ENCODE results near the gene NDUFAB1. TPM values are rescaled to one million over a fixed set of nuclear protein-coding genes. Genes with fewer than 3 reads are reported as not detected.

Gene NDUFAB1
- total RNA-seq, 4 donors from 2014 or later, result 48.0 to 161 (median 59.0) TPM

DNA sequence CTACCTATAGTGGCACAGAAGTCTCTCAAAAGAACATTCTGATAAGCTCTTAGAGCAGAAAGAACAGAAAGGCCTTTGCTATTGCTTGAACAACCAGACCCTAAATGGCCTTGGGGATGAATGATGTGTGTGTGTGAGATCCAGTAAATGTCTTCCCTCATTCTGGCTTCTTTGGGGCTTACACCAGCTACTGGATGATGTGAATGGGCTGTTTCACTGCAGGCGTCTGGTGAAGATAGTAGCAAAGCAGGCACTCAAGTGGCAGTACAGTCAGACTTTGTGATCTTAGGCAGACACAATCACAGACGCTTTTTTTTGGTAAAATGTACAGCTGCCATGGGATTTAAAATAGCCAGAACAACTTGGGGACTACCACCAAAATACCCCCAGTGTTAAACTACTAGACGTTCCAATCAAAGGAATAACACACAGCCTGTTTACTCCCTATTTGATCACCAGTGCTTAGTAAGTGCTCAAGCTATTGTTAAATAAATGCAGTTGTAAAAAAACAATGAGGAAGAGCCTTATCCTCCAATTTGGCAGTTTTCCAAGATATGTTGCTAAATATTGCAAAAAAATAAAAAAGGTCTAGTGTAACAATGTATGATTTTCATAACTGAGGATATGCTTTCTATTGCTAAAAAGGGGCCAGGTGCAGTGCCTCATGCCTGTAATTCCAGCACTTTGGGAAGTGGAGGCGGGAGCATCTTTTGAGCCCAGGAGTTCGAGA, 17.9 kb downstream of the NDUFAB1 start:
- H3K9me3 ChIP-seq, result no peaks in the 10 kb centered on the region
- no peaks in the 10 kb centered on the region for H3K27me3 ChIP-seq
- no peaks in the 10 kb centered on the region for H3K36me3 ChIP-seq
- TF ChIP-seq, protein P1, sequence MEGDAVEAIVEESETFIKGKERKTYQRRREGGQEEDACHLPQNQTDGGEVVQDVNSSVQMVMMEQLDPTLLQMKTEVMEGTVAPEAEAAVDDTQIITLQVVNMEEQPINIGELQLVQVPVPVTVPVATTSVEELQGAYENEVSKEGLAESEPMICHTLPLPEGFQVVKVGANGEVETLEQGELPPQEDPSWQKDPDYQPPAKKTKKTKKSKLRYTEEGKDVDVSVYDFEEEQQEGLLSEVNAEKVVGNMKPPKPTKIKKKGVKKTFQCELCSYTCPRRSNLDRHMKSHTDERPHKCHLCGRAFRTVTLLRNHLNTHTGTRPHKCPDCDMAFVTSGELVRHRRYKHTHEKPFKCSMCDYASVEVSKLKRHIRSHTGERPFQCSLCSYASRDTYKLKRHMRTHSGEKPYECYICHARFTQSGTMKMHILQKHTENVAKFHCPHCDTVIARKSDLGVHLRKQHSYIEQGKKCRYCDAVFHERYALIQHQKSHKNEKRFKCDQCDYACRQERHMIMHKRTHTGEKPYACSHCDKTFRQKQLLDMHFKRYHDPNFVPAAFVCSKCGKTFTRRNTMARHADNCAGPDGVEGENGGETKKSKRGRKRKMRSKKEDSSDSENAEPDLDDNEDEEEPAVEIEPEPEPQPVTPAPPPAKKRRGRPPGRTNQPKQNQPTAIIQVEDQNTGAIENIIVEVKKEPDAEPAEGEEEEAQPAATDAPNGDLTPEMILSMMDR (IDR thresholded peaks at IDR 0.05), result no peak
- TF ChIP-seq POLR2A (IDR thresholded peaks at IDR 0.05), result no peak
- DNase-seq, result no peak
- no peak overlapping the region for H3K27ac ChIP-seq
- no peak overlapping the region for H3K4me3 ChIP-seq
- intact Hi-C loops (cut with DNase I; ENCODE audit: low total_unique reads), result no loop called here
- H3K4me1 ChIP-seq, result no peaks in the 10 kb centered on the region

DNA sequence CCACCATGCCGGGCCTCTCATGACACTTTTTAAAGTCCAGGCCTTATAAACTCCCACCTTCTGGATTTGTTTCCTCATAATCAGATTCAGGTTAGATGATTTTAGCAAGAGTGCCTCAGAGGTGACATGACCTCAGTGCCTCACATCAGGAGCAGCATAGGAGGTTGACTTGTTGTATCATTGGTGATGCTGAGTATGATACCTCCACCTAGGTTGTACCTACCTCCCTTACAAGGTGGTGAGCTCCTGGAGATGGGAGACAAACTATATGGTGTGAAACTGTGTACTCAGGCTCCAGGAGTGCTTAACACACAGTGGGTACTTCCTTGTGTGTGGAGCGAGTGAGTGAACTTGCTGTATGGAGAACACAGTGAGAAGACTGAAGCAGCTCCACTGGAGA, 18.6 kb downstream of the NDUFAB1 start:
- H3K27me3 ChIP-seq, result no peaks in the 10 kb centered on the region
- no peak overlapping the region for H3K4me3 ChIP-seq
- no peaks in the 10 kb centered on the region for H3K9me3 ChIP-seq
- H3K27ac ChIP-seq, result no peak overlapping the region
- H3K4me1 ChIP-seq, result no peaks in the 10 kb centered on the region
- H3K36me3 ChIP-seq, result no peaks in the 10 kb centered on the region
- TF ChIP-seq, protein P1 (IDR thresholded peaks at IDR 0.05), result no peak
- TF ChIP-seq POLR2A (IDR thresholded peaks at IDR 0.05), result no peak
- DNase-seq, result no peak
- intact Hi-C loops (cut with DNase I; ENCODE audit: low total_unique reads), result no loop called here

DNA sequence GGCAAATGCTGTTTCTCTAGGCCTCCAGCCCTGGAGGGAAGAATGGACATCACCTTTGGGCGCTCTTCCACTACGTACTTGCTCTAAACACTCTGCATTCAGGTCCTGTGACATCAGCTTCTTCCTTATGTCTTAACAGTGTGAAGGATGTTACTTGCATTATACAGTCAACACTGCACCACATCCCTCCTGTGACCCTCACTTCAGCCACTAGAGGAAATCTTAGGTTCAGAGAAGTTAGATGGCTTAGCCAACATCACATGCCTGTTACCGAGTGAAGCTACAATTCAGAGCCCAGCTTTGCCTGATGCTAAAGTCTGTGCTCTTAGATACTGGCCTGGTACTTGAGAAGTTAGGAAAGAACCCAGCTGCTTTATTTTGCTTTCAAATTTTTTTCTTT, 20.3 kb downstream of the NDUFAB1 start:
- TF ChIP-seq, protein P1 (IDR thresholded peaks at IDR 0.05), result no peak
- TF ChIP-seq POLR2A (IDR thresholded peaks at IDR 0.05), result no peak
- Histone ChIP-seq H3K4me3 (no peak overlapping the region), H3K27ac (no peak overlapping the region), H3K4me1 (no peaks in the 10 kb centered on the region), H3K36me3 (no peaks in the 10 kb centered on the region), H3K9me3 (no peaks in the 10 kb centered on the region), H3K27me3 (no peaks in the 10 kb centered on the region)
- intact Hi-C loops (cut with DNase I; ENCODE audit: low total_unique reads), result no loop called here
- no peak for DNase-seq

DNA sequence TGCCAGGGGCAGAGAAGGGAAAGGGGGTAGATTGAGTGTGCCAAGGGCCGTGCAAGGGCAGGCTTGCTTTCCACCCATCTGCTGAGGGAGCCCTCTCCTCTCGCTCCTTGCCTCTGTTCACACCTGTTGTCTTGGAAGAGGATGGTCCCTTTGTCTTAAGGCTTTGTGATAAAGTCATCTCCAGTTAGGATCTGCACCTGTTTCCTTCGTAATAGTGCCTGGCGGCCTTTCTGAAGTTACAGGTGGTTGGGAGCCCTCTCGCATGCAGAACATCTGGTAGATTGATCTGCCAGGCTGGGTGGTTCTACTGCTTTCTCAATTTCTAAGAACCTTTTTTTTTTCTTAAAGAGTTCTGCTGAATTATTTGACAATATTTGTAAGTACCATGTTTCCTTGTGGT, 22.3 kb downstream of the NDUFAB1 start:
- TF ChIP-seq, protein P1 (IDR thresholded peaks at IDR 0.05), result no peak
- no peak for TF ChIP-seq POLR2A (IDR thresholded peaks at IDR 0.05)
- H3K27ac ChIP-seq, result no peak overlapping the region
- DNase-seq, result no peak
- H3K9me3 ChIP-seq, result no peaks in the 10 kb centered on the region
- H3K4me1 ChIP-seq, result no peaks in the 10 kb centered on the region
- H3K36me3 ChIP-seq, result no peaks in the 10 kb centered on the region
- no peaks in the 10 kb centered on the region for H3K27me3 ChIP-seq
- no peak overlapping the region for H3K4me3 ChIP-seq
- intact Hi-C loops (cut with DNase I; ENCODE audit: low total_unique reads), result no loop called here

DNA sequence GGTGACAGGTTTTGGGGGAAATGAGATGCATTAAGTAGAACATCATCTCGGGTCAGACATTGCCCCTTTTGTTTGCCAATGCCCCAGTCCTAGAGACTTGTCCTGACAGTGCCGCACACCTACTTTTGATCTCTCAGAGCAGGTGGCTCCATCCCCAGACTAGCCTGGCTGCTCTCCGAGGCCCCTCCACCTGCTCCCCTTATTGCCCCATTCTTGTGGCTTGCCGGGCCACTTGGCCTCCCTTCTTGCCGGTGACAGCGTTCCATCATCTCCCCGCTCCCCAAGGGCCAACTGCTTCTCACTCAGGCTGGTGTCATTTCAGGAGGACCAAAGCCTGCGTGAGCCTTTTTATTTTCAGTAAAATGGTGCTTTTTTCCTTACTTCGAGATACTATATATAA, 23.7 kb downstream of the NDUFAB1 start:
- TF ChIP-seq POLR2A (IDR thresholded peaks at IDR 0.05), result no peak
- TF ChIP-seq, protein P1 (IDR thresholded peaks at IDR 0.05), result no peak
- Histone ChIP-seq H3K27ac (no peak overlapping the region), H3K4me3 (no peak overlapping the region), H3K9me3 (no peaks in the 10 kb centered on the region), H3K27me3 (no peaks in the 10 kb centered on the region), H3K4me1 (no peaks in the 10 kb centered on the region), H3K36me3 (no peaks in the 10 kb centered on the region)
- no peak for DNase-seq
- intact Hi-C loops (cut with DNase I; ENCODE audit: low total_unique reads), result no loop called here
